Caco-2 (cell line): Measurements from ENCODE around the gene LRRC42. TPM values are rescaled to one million over a fixed set of nuclear protein-coding genes. Genes with fewer than 3 reads are reported as not detected.

Source experiments
- BruUV-seq: library from RNA; stranded (reverse); fragments of 400-500 nt; replicated peaks from 2 replicates; lab custom pipeline; 2021; lab: Mats Ljungman, UMichigan
- CTCF ChIA-PET: fragments of 300-600 bp; sonication (Branson Sonifier 250); formaldehyde crosslinking; loops from one replicate; lab custom pipeline; 2022; ENCODE audit warnings: antibody characterized with exemption; lab: Charles Lee
- POLR2A ChIA-PET: fragments of 300-600 bp; sonication (Branson Sonifier 250); formaldehyde crosslinking; loops from one replicate; lab custom pipeline; 2022; ENCODE audit warnings: antibody characterized with exemption; lab: Charles Lee
- DNase-seq, 2 experiments: peaks; one replicate each; pipeline versions ENCODE4 v3.0.0 to v3.0.0-alpha.2; 2020 to 2022
- H3K27me3 ChIP-seq: replicated peaks from 2 replicates; pipeline ENCODE4 v1.6.0; 2011; ENCODE audit warnings: low read length; ENCODE audit not compliant: control insufficient read depth, insufficient read depth
- H3K36me3 ChIP-seq: 2 replicates; pipeline ENCODE4 v1.5.1; 2011; ENCODE audit warnings: low read length; ENCODE audit not compliant: control insufficient read depth, insufficient read depth
- H3K4me1 ChIP-seq: fragments of 250-450 bp; sonication (Bioruptor Pico); 2 replicates; pipeline ENCODE4 v1.5.1; 2020; ENCODE audit warnings: mild to moderate bottlenecking
- H3K4me3 ChIP-seq: 2 replicates; pipeline ENCODE4 v1.5.1; 2011; ENCODE audit warnings: low read depth, mild to moderate bottlenecking, control low read depth, low read length
- H3K9me3 ChIP-seq: fragments of 250-450 bp; sonication (Bioruptor Pico); 2 replicates; pipeline ENCODE4 v1.5.1; 2020; ENCODE audit warnings: mild to moderate bottlenecking, moderate library complexity
- H3K27ac Mint-ChIP-seq: one replicate; pipeline ENCODE4 v1.8.0; 2022; ENCODE audit warnings: mixed read lengths; ENCODE audit not compliant: unreplicated experiment
- H3K27me3 Mint-ChIP-seq: one replicate; pipeline ENCODE4 v1.8.0; 2022; ENCODE audit warnings: mixed read lengths; ENCODE audit not compliant: insufficient read depth, unreplicated experiment
- H3K36me3 Mint-ChIP-seq: one replicate; pipeline ENCODE4 v1.8.0; 2022; ENCODE audit warnings: mild to moderate bottlenecking, mixed read lengths; ENCODE audit not compliant: insufficient read depth, unreplicated experiment
- H3K4me1 Mint-ChIP-seq: one replicate; pipeline ENCODE4 v1.8.0; 2022; ENCODE audit warnings: low read depth, mixed read lengths; ENCODE audit not compliant: unreplicated experiment
- H3K4me3 Mint-ChIP-seq: one replicate; pipeline ENCODE4 v1.8.0; 2022; ENCODE audit warnings: mild to moderate bottlenecking, moderate library complexity, mixed read lengths; ENCODE audit not compliant: unreplicated experiment
- H3K9me3 Mint-ChIP-seq: one replicate; pipeline ENCODE4 v1.8.0; 2022; ENCODE audit warnings: mixed read lengths; ENCODE audit not compliant: unreplicated experiment
- intact Hi-C: fragments of 100-400 bp; cut with micrococcal nuclease; formaldehyde crosslinking; loops from one replicate; pipeline ENCODE4 v1.10.0; 2022; ENCODE audit not compliant: unreplicated experiment
- total RNA-seq: library from RNA; stranded (reverse); gene quantifications from 2 replicates; pipeline ENCODE4 v1.2.3, GENCODE V29; 2022
- TF ChIP-seq, protein P1 (sequence below), 2 experiments: fragments of 200-600 bp in 1 of 2; IDR thresholded peaks; 1 replicate in 1 of 2; 2 replicates in 1 of 2; pipeline versions ENCODE4 v1.5.1 to v1.8.0; 2011 to 2022; ENCODE audit warnings: antibody characterized with exemption in 1 of 2, control low read depth in 1 of 2, inconsistent platforms in 1 of 2, low read depth in 1 of 2, low read length in 1 of 2, mild to moderate bottlenecking in 1 of 2, moderate library complexity in 1 of 2; ENCODE audit not compliant: insufficient read depth in 1 of 2, severe bottlenecking in 1 of 2, unreplicated experiment in 1 of 2

The LRRC42 gene
- total RNA-seq, 1 experiment from 2014 or later, result 38.9 TPM

DNA sequence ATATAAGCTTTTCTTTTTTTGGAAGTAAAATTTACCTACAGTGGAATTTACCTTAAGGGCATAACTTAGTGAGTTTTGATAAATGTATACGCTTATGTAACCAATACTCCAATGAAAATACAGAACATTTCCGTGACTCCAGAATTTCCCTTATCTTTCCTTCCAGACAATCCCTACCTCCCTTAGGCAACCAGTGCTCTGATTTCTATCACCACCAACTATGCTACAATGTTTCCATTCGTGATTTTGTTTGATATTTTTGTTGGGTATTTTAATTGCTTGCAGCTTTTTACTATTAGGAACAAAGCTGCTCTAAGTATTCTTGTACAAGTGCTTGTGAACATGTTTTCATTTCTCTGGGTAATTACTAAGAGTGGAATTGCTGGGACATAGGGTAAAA lies 15.2 kb upstream of the LRRC42 start:
- ChIA-PET POLR2A (no interaction called here), CTCF (no interaction called here)
- H3K4me3 Mint-ChIP-seq, result no peak overlapping the region
- no TSS peak for BruUV-seq
- peaks cover 1% of the 10 kb centered on the region; the same call in 1 of the 2 replicates for H3K36me3 ChIP-seq
- H3K4me1 Mint-ChIP-seq, result peaks cover 10% of the 10 kb centered on the region
- H3K27ac Mint-ChIP-seq, result no peak overlapping the region
- no peaks in the 10 kb centered on the region for H3K27me3 Mint-ChIP-seq
- H3K9me3 Mint-ChIP-seq, result peaks cover 6% of the 10 kb centered on the region
- H3K36me3 Mint-ChIP-seq, result peaks cover 5% of the 10 kb centered on the region
- no peaks in the 10 kb centered on the region for H3K27me3 ChIP-seq
- intact Hi-C loops, result no loop called here
- TF ChIP-seq, protein P1, sequence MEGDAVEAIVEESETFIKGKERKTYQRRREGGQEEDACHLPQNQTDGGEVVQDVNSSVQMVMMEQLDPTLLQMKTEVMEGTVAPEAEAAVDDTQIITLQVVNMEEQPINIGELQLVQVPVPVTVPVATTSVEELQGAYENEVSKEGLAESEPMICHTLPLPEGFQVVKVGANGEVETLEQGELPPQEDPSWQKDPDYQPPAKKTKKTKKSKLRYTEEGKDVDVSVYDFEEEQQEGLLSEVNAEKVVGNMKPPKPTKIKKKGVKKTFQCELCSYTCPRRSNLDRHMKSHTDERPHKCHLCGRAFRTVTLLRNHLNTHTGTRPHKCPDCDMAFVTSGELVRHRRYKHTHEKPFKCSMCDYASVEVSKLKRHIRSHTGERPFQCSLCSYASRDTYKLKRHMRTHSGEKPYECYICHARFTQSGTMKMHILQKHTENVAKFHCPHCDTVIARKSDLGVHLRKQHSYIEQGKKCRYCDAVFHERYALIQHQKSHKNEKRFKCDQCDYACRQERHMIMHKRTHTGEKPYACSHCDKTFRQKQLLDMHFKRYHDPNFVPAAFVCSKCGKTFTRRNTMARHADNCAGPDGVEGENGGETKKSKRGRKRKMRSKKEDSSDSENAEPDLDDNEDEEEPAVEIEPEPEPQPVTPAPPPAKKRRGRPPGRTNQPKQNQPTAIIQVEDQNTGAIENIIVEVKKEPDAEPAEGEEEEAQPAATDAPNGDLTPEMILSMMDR (IDR thresholded peaks at IDR 0.05; ENCODE audit: insufficient read depth in 1 of 2, low read depth in 1 of 2, low read length in 1 of 2, severe bottlenecking in 1 of 2, unreplicated experiment in 1 of 2), result no peak
- DNase-seq, result no peak
- peaks cover 10% of the 10 kb centered on the region; the same call in 1 of the 2 replicates for H3K9me3 ChIP-seq
- H3K4me3 ChIP-seq, result no peak overlapping the region
- H3K4me1 ChIP-seq, result peaks cover 20% of the 10 kb centered on the region

DNA sequence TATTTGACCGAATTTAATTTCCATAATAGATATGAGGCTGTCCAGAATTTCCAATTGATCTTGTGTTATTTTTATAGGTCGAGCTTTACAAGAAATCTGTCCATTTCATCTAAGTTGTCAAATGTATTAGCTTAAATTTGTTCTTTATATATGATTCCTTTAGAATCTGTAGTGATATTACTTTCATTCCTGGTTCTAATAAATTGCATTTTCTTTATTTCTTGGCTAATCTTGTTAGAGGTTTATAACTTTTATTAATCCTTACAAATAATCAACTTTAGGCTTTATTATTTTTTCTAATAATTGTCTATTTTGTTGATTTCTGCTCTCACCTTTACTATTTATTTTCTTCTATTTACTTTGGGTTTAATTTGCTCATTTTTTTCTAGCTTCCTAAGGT lies 14.6 kb upstream of the LRRC42 start:
- Mint-ChIP-seq H3K4me3 (no peak overlapping the region), H3K27ac (no peak overlapping the region), H3K27me3 (no peaks in the 10 kb centered on the region), H3K9me3 (peaks cover 6% of the 10 kb centered on the region), H3K36me3 (peaks cover 6% of the 10 kb centered on the region), H3K4me1 (peaks cover 10% of the 10 kb centered on the region)
- intact Hi-C loops, result no loop called here
- POLR2A ChIA-PET, result no interaction called here
- TF ChIP-seq, protein P1 (IDR thresholded peaks at IDR 0.05; ENCODE audit: insufficient read depth in 1 of 2, low read depth in 1 of 2, low read length in 1 of 2, severe bottlenecking in 1 of 2, unreplicated experiment in 1 of 2), result no peak
- Histone ChIP-seq H3K9me3 (peaks cover 10% of the 10 kb centered on the region; the same call in 1 of the 2 replicates), H3K4me3 (no peak overlapping the region), H3K27me3 (no peaks in the 10 kb centered on the region), H3K36me3 (peaks cover 1% of the 10 kb centered on the region; the same call in 1 of the 2 replicates), H3K4me1 (peaks cover 20% of the 10 kb centered on the region)
- no peak for DNase-seq
- no TSS peak for BruUV-seq
- CTCF ChIA-PET, result no interaction called here

DNA sequence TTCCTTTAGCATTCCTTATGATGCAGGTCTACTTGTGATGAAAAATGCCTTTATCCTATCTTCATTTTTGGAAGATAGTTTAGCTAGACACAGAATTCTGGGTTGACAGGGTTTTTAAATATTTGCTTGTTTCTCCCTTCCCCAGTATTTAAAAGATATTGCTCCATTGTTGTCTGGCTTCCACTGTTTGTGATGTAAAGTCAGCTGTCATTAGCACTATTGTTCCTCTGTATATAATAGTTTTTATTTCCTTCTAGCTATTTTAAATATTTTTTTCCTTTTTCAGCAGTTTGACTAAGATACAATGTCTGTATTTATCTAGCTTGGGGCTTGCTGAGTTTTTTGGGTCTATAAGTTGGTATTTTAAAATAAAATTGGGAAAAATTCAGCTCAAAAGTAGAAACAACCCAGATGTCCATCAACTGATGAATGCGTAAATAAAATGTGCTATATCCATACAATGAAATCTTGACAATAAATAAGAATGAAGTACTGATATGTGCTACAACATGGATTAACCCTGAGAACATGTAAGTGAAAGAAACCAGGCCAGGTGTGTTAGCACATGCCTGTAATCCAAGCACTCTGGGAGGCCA lies 11.9 kb upstream of the LRRC42 start:
- no TSS peak for BruUV-seq
- ChIA-PET POLR2A (no interaction called here), CTCF (no interaction called here)
- TF ChIP-seq, protein P1 (IDR thresholded peaks at IDR 0.05; ENCODE audit: insufficient read depth in 1 of 2, low read depth in 1 of 2, low read length in 1 of 2, severe bottlenecking in 1 of 2, unreplicated experiment in 1 of 2), result no peak
- H3K4me3 Mint-ChIP-seq, result no peak overlapping the region
- Histone ChIP-seq H3K9me3 (peaks cover 10% of the 10 kb centered on the region; the same call in 1 of the 2 replicates), H3K36me3 (peaks cover 1% of the 10 kb centered on the region; the same call in 1 of the 2 replicates), H3K27me3 (no peaks in the 10 kb centered on the region), H3K4me1 (peaks cover 16% of the 10 kb centered on the region), H3K4me3 (no peak overlapping the region)
- H3K27ac Mint-ChIP-seq, result no peak overlapping the region
- DNase-seq, result no peak
- peaks cover 22% of the 10 kb centered on the region for H3K36me3 Mint-ChIP-seq
- H3K4me1 Mint-ChIP-seq, result peaks cover 10% of the 10 kb centered on the region
- H3K27me3 Mint-ChIP-seq, result no peaks in the 10 kb centered on the region
- intact Hi-C loops, result no loop called here
- H3K9me3 Mint-ChIP-seq, result peaks cover 6% of the 10 kb centered on the region
